GM18867 (cell line): ENCODE results near the gene KHSRP.
"Not testable (repeated sequence)": the region's sequence is repeated elsewhere in the genome, so short reads cannot be mapped to it uniquely, and the experiment has no call there.

ENCODE experiments used
- ATAC-seq: cut with Tn5 transposase; IDR thresholded peaks from one replicate; pipeline ENCODE4 v1.9.1; 2021; ENCODE audit warnings: mild to moderate bottlenecking, moderate library complexity; ENCODE audit not compliant: unreplicated experiment

The KHSRP gene

GRCh38 chr19:6451583-6452222, 27.1 kb upstream of the KHSRP start:
- no peak for ATAC-seq

DNA sequence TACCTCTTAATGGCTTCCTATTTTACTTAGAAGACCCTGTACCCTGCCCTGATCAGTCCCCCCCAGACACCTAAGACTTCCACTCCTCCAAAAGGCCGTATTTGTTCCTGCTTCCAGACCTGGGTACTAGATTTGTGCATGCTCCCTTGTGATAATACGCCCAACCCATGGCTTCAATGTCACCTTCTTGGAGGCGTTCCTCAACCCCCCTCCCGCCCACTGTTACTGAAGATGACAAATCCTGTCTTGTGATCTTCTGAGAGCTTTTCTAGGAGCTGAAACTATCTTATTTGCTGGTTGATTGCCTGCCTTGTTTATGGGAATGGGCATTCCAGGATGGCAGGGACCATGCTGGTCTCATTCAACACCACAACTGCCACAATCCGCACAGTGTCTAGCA, 25.6 kb upstream of the KHSRP start:
- ATAC-seq: no peak

DNA sequence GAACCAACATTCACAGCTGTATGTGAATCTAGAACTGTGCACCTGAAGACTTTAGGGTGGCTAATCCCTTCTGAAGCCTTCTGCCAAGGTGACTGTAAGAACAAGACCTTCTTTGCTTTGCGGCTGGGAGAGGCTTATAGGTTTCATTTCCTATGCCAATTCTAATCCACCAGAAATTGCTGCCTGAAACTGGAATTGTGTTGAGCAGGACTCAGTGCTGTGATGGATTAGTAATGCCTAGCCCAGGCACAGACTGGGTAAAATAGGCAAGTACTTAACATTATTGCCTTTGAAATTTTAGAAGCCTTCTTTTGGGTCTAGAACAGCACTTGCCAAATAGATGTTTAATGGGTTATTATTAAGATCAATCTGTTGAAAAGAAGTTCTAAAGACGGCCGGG, 23.4 kb upstream of the KHSRP start:
- ATAC-seq: no peak

GRCh38 chr19:6446452-6446851, 21.8 kb upstream of the KHSRP start:
- ATAC-seq: no peak

- no peak for ATAC-seq
These were observed 19.4 kb upstream of the KHSRP start for GRCh38 chr19:6443986-6444385.

DNA sequence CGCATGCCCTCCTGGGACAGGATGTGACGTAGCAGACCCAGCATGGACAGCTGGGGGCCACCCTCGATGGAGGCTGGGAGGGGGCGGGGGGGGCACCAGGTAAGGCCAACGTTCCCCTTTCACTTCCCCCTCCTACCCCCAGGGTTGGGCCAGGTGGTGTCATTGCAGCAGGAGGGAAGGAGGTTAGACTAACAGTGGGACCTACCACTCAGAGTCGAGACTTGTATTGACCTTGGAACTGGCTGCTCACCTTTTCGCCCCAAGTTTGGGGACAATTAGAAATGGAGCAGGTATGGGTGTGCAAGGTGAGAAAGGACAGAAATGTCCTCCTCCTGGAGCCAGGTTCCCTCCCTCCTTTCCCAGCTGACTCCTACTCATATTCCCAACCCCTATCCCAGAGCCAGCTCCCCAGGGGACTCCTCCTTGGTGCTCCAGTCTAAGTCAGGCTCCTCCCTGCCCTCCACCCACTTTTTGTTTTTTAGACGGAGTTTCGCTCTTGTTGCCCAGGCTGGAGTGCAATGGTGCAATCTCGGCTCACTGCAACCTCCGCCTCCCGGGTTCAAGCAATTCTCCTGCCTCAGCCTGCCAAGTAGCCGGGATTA, 17.6 kb upstream of the KHSRP start:
- ATAC-seq: no peak

DNA sequence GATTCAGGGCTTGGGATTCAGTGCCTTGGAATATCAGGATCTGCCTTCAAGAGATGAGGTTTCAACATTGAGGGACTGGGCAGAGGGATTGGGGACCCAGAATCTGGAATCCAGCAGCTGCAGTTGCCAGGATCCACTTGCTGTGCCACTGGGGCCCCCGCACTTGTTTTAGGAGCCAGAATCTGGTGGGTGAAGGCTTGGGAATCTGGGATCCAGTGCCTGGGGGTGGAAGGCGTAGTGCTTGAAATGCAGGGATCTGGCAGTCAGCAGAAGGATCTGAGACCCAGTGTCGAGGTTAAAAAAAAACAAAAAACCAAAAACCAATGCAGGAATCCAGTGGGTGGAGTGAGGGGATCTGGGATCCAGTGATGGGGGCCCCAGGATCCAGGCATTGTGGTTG, 16.3 kb upstream of the KHSRP start:
- no peak for ATAC-seq

GRCh38 chr19:6439743-6440142, 15.1 kb upstream of the KHSRP start:
- no peak for ATAC-seq

- no peak for ATAC-seq
These were observed 9.1 kb upstream of the KHSRP start, which contains the start of gene SLC25A41 for GRCh38 chr19:6433663-6434062. SLC25A41 (minus strand) TSS chr19:6433763; CDS start chr19:6433693, 70 bp downstream.

DNA sequence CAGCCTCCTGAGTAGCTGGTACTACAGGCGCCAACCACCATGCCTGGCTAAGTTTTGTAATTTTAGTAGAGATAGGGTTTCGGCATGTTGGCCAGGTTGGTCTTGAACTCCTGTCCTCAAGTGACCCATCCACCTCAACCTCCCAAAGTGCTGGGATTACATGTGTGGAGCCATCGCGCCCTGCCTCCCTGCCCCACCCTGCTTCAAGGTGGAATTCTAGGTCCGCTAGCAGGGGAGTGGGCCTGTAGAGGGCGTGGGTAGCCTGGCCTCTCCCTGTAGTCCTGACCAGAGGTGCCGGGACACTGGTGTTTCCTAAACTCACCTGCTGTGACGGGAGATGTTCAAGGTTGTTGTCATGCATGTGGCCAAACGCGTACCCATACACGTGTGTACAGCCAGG, 8.6 kb upstream of the KHSRP start:
- no peak for ATAC-seq

DNA sequence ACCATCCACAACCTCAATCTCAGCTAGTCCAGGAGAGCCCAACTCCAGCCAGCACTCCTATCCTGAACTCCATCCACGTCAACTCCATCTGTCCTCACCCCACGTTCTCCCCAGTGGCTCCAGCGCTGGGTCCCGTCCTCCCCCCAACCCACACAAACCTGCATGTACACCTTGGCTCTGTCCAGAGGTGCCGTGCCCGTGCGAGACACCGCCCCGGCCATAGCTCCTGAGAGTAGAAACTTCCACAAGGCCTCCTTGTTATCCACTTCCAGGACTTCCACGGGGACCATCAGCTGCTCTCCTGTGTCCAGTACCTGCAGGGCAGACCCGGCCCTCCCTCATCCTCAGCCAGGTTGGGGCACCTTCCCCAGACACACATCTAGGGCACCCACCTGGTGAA, 7.3 kb upstream of the KHSRP start:
- no peak for ATAC-seq

GRCh38 chr19:6429419-6430221, 5.0 kb upstream of the KHSRP start:
- ATAC-seq: no peak

DNA sequence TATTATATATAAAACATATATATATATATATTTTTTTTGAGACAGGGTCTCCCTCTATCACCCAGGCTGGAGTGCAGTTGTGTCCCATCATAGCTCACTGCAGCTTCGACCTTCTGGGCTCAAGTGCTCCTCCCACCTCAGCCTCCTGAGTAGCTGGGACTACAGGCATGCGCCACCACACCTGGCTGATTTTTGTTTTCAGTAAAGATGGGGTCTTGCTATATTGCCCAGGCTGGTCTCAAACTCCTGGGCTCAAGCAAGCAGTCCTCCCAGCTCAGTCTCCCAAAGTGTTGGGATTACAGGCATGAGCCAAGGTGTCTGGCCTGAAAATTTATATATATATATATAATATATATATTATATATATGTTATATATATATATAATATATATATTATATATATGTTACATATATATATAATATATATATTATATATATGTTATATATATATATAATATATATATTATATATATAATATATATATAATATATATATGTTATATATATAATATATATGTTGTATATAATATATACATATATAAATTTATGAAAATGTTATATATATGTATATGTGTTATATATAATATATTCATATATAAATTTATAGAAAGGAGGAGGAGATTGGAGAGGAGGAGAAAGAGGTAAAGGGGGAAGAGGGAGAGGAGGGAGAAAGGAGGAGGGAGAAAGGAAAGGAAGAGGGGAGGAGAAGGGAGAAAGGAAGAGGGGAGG, 4.2 kb upstream of the KHSRP start:
- not testable (repeated sequence) for ATAC-seq

DNA sequence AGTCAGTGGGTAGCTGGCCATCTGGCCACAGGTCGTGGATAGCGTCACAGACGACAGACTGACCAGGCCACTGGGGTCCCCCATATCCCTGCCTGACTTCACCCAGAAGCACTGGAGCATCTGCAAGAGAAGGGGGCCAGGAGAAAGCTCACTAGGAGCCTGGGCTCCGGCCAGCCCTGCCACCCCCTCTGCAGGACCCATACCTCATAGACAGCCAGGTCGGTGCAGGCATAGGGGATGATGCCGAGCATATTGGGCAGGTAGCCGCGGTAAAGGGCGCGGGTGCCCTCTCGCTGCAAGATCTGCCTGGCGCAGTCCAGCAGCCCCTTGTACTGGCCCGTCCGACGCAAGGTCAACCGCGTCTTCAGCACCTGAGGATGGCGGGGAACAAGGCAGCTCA, 2.5 kb upstream of the KHSRP start:
- no peak for ATAC-seq

GRCh38 chr19:6425732-6426620, 1.4 kb upstream of the KHSRP start:
- ATAC-seq: no peak

DNA sequence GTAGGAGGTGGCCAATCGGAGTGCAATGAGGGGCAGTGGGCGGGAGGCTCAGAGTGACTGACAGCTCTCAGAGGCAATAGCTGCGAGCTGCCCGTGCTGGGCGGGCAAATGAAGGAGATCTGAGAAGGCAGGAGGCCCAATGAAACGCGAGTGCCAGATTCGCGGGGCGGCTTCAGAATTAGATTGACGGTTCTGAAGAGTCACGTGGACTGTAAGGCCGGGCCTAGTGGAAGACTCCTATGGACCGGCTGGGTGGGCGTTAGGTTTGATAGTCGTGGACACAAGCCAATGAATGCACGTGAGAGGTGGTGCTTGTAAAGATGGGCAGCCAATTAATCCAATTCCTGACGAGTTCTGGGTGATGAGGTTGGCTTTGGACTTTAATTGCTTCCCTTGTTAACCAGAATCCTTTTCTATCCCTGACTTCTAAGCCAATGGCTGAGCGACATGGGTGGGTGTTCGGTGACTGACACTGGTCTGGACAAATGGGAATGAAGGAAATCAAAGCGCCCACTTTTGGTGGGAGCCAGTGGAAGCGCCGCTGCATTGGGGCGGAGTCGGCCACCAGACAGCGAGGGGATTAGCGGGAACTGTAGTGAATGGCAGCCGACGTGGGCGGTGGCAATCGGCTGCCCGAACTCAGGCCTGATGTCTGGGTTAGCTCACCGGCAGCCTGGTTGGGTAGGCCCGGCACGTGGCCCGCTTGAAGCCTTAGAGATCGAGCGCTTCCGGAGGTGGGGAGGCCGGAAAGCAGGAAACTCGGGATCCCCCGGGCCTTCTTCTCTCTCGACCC, 524 bp upstream of the KHSRP start:
- ATAC-seq: peak; percentile 80

DNA sequence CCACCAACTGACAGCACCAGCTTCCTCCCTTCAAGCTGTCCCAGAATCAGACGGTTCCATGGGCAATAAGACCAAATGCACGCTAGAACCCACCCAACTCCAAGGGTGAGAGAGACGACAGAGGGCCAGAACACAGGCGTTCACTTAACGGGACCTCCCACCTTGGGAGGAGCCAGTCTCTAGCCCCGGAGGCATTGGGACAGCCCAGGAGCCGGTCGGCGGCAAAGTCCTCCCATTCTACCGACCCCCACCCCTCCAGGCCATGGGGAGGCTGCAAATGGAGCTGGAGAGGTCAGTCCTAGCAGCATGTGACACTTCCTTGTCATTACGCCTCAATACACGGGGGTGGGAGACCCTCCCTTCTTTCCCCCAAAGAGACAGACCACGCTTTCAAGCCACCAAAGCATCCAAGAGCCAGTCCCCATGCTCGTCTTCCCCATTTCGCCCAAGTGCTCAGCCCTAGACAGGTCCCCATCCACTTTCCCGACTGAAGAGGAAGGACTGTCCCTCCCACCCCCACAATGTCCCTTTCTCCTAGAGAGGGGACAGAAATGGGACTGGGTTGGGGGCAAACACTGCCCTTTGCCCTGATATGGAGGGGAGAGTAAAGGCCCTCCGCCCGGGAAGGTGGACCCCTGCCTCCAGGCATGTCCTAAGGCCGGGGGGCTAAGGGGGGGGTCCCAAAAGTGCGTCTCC, 964 bp downstream of the KHSRP start:
- no peak for ATAC-seq

- no peak for ATAC-seq
These were observed 3.3 kb downstream of the KHSRP start for GRCh38 chr19:6421075-6422014.
